Measurements from ENCODE around the gene C3orf20.

C3orf20 gene

DNA sequence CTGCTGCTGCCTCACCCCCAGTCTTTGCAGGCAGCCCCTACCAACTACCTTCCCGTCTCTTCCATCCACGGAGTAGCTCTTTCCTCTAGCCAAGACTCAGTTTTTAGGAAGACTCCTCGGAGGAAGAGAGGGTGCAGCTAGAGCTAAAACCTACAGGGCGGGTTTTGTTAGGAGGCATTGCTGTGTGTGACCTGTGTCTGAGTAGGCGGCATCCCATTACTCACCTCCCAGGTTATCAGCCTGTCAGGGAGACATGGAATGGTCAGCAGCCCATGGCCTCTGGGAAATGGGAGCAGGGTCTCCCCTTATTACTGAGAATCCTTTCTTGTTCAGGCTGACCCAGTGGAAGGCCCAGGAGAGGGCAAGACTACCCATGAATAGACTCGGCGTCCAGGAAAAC lies 100.1 kb downstream of the C3orf20 start:
- no peak for DNase-seq (ENCODE audit: low spot score)

DNA sequence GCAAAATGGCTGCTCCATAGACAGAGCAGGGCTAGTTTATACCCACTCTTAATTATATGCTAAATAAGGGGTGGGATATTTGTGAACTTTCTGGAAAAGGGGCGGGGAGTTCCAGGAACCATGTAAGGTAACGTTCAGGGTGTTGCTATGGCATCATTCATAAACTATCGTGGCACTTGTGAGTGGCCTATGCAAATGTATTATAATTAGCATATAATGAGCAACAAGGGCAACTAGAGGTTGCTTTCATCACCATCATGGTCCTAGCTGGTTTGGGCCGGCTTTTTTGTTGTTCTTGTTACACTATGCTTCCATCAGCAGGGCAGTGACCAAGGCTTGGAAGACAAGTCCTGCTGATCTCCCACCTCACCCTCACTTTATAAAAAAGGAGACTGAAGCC lies 100.6 kb downstream of the C3orf20 start:
- no peak for DNase-seq (ENCODE audit: low spot score)

DNA sequence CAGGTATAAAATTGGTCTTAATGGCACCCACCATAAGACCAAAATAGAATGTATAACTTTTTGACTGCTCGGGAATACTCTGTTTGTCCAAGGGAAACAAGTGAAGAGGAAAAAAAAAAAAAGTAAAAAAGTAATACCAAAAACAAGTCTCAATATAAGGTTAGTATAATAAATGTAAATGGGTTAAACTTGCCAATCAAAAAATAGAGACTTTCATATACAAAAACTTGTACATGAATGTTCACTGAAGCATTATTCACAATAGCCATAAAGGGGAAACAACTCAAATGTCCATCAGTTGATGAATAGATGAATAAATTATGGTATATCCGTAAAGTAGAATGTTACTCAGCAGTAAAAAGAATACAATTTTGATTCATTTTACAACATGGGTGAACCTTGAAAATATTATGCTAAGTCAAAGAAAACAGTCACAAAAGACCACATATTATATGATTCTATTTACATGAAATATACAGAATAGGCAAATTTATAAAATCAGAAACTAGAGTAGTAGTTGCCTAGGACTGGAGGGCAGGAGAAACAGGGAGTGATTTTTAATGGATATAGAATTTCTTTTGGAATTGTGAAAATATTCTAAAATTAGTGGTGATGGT lies 104.2 kb downstream of the C3orf20 start:
- no peak for DNase-seq (ENCODE audit: low spot score)

DNA sequence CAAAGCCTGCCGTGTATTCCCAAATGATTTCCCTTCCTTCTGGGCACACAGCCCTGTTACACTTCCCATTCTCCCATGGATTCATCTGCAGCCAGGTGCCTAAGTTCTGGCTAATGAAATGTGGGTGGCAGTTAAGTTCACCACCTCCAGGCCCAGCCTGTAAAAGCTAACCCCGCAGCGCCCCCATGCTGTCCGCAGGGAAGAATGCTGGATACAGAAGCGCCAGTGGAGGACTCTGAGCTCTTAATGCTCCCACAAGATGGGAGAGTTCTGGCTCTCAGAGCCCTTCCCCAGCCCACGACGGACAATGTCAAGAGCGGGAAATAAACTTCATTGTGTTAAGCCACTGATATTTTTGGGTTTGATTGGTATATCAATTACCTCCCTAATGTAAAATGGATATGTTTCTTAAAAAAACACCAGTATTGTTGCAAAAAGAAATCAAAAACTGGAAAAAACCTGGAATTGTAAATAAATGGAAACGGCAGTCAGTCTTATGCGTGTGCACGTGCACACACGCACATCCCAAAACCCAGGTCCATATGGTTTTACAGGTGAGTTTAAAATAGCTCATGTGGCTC lies 106.1 kb downstream of the C3orf20 start:
- peak; percentile 42 for DNase-seq (ENCODE audit: low spot score)

DNA sequence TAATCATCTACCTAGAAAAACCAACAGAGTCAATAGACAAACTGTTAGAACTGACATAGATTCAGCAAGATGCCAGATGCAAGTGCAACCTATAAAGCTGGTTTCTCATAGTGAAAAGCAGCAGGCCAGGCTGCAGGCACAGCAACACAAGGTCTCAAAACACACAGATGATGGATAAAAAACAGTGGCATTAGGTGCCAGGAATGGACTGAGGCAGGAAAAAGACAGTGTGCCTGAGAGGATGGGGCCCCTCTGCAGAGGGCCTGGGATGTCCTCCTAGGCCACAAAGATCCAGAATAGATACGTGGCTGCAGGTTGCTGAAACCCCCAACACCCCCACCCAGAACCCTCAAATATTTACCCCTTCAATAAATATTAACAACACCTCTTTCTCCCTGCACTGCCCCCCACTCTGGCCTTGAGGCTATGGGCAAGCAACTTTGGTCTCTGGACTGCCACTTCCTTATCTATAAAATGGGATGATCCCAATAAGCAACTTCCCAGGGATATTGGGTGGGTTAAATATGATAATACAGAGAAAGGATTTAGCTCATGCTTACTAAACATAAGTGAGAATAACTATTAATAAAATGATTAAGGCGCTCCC lies 108.6 kb downstream of the C3orf20 start:
- DNase-seq (ENCODE audit: low spot score) = no peak

DNA sequence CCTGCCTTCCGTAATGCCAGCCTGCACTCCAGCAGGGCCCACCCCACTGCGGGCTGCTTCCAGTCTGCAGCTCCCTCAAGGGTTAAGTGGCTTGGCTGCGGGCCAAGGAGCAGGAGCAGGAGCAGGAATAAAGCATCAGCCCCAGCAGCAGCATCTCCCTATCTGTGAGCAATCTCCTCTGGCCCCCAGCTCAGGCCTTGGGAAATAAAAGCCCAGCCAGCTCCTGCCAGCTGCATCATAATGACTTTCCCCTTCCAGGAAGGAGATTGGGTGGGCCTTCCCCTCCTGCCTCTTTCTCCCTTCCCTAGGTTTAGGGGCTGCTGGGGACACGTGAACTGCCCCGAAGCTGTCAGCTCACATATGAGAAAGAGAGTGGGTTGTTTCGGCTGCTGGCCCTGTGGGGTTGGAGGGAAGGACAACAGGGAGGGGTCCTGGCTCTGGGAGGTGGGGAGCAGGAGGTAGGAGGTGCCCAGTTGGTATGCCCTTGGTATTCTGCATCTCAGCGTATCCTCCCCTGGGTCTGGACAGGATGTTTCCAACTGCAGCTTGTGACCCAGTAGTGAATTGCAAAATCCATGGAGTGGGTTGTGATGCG lies 109.2 kb downstream of the C3orf20 start:
- no peak for DNase-seq (ENCODE audit: low spot score)

DNA sequence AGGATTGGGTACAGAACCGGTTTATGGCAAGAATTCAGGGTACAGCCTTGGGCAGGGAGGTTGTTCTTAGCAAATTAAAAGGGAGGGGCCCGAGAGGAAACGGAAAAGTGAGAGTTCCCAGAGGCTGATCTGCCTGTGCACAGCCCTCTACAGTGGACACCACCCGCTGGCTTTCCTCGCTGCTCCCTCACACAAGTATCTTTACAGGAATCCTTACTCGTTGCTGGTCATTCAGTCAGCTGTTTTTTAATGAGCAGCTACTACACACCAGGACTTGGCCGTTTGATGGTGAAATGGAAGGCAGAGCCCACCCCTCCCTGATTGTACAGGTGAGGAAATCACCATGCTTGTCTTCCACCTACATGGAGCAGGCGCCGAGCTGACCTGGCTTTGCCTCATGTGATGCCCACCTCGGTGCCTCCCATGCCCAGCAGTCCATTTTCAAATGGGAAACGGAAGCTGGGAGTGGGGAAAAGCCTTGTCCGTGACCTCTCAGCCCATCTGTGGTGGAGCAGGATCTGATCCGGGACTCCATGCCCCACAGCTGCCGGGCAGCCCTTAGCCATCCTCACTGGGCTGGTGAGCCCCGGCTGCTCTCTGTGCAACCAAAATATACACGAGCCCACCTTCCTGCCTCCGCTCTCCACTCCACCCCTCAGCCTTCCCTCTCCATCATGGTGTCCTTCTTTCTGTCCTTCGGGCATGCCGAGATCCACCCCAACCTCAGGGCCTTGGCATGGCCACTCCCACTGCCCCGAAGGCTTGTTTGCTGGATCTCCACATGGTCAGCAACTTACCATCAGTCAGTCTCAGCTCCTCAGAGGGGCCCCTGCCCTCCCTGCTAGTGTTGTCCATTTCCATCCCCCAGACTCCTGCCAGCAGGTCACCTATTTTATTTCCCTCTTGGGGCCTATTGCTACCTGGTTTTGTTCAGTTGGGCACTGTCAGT lies 110.5 kb downstream of the C3orf20 start:
- DNase-seq (ENCODE audit: low spot score) = no peak

DNA sequence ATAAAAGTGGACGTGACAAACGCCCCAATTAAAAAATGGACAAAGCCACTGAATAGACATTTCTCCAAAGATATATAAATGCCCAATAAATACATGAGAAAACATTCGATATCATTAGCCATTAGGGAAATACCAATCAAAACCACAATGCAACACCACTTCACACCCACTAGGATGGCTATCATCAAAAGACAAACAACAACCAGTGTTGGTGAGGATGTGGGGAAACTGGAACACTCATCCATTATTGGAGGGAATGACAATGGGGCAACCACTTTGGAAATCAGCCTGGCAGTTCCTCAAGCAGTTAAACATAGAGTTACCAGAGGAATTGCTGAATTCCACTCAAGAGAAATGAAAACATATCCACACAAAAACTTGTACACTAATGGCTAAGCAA lies 111.4 kb downstream of the C3orf20 start:
- no peak for DNase-seq (ENCODE audit: low spot score)

DNA sequence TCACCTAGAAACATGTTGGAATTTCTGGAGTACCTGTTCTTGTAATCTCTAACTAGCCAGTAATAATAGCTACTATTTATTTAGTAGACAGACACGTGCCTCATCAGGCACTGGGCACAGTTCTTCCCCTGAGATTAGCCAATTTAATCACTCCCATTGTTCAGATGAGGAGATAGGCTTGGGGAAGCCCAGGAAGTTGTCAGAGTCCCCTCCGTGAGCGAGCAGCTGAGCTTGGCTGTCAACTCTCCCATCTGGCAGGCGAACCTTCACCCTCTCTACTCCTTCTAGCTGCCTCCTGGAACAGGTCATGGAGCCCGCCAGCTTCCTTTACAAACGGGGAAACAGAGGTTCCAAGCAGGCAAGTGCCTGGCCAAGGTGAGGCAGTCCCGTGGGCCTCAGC lies 112.7 kb downstream of the C3orf20 start:
- no peak for DNase-seq (ENCODE audit: low spot score)

DNA sequence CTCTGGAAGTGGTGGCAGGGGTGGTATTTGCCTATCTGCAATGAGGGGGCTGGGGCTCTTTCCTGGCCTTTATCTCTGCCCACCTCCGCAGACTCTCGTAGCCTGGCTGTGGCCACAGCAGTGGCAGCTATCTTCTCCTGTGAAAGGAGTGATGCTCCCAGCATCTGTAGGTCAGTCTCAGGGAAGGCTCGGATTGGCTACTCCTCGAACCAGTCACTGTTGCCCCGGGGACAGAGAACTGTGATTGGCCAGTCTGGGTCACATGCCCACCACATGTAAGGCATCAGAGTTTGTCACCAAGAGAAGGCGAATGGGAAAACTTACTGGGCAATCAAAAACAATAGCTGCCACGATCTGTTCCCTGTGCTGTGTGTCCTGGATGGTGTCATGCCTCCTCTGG lies 113.7 kb downstream of the C3orf20 start:
- no peak for DNase-seq (ENCODE audit: low spot score)

DNA sequence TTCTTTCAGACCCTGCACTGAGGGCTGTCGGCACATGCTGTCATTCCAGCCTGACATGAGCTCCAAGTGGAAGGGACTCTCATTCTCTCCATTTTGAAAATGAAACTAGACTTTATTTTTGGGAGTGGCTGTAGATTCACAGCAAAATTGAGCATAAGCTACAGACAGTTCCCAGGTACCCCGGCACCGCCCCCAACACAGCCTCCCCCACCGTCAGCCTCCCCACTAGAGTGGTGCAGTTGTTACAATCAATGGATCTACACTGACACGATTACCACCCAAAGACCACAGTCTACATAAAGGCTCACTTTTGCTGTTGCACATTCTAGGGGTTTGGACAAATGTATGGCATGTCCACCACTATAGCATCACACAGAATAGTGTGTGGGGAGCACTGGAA lies 114.3 kb downstream of the C3orf20 start:
- DNase-seq (ENCODE audit: low spot score) = no peak

DNA sequence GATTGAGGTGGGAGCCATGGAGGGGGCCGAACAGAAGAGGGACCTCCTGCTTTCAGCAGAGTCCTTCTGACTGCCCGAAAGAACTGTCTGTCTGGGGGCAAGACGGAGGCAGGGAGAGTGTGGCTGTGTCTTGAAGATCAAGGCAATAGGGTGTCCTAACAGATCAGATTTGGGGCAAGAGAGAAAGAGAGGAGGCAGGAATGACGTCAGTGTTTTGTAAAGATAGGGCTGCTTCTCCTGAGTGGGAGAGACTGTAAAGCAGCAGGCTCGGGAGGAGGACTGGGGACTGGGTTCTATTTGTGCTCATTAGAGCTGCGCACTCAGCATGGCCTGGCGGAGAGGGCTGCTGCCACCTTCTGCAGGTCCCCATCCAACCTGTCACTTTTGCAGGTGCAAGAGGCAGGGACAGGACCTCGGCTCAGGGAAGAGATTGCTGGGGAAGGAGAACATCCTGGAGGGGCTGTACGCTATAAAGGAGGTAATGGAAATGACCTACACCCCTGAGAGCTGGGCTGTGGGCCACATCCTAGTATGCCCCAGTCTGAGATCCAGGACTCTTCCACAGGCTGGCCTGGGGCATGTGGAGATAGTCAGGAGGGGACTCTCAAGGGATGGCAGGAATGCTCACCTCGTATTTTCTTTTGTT lies 114.8 kb downstream of the C3orf20 start:
- DNase-seq (ENCODE audit: low spot score) = no peak

DNA sequence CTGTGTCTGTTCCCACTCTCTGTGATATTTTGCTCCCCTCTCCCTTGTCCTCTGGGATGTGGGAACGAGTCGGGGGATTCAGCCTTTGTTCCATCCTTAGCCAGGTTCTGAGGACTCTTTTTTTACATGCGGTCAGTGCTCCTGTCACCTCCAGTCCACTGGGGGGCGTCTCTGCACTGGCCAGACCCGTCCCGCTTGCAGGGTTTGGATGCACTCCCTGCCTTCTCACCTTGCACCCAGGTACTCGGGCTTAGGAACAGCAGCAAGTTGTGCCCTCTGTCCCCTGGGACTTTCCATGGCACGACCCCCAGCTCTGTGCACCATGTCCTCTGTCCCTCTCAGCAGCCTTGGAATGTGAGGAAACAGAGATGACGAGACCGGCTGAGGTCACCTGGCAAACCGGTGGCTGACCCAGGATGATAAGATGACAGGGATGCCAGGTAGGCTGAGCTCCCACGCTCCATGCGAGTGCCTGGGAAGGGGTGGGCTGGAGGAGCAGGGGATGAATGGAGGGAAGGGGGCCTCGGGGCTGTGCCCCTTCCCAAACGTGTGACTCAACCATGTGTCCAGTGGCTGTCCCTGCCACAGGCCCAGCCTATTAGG lies 116.5 kb downstream of the C3orf20 start:
- DNase-seq (ENCODE audit: low spot score) = peak; percentile 37

DNA sequence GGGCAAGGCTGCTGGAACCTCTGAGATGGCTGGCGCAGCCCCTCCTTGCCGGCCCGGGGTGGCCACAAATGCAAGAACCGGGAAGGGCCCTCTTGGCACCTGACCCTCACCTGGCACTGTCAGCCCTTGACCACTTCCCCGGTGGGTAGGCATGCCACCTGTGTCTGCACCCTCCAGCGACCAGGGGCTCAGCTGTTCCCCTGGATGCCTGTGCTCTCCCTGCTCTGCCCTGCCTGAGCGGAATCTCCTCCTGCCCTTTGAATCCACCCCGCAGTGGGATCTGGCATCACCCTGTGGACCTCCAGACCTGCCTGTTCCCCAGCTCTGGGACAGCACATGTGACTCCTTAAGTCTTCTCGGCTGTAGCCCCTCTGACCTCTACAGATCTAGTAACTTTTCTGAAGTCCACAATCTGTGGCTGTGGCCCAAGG lies 117.8 kb downstream of the C3orf20 start:
- DNase-seq (ENCODE audit: low spot score) = no peak

DNA sequence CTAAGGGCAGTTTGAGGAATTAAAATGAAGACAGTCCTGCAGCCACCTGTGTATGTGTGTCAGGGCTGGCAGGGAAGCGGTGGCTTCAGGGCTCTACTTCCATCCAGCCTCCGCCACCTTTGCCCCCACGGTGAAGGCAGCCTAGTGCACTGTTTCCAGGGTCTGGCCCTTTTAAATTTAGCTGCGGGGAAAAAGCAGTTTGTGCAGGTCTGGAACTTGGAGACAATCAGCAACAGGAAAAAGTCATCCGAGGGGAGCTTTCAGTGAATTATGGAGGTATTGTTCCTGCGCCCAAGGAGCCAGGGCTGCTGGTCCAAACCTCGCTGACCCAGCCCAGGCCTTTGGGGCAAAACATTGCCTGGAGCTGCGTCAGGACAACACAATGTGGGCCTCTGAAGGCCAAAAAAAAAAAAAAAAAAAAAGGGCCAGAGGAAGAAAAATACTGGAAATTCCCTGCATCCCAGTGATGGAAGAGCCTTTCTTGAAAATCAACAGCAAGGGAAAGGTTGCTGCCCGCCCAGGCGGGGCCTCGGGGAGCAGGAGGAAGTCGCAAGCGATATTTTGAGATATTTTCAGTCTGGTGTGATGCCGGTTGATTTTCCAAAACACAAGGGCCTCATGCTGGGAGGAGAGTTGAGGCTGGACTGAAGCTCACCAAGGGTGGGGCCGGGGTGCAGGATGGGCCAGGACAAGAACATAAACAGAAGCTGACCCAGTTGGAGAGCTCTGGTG lies 118.4 kb downstream of the C3orf20 start:
- DNase-seq (ENCODE audit: low spot score) = no peak

DNA sequence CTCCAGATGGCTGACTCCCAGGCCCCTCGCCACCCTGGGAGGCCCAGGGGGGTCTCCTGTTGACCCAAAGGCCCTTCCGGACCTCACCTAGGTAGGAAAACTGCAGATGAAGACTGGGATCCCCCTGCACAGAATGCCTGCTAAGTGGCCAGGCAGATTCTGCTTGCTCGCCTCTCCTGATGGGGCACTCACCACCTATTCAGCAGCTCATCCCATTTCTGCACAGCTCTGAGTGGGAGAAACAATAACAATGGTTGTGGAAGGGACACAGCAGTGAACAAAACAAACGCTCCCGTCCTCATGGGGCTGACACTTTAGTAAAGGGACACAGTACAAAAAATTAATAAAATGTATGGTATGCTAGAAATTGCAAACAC lies 118.9 kb downstream of the C3orf20 start:
- no peak for DNase-seq (ENCODE audit: low spot score)

DNA sequence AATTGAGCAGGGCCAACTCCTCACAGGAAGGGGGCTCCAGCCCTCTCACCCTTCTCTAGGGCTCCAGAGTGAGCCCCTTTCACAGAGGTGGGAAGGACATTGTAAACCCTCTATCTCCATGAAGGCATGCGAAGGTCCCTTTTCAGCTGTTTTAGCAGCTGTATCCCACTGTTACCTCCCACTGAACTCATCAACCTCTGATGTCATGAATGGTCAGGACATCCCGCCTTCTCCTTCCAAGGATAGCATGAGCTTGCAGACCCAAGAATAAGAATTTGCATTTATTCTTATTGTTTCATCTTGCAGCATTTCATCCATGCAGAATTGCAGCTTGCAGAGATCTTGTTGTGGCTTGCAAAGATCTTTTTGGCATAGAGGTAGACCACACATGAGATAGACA lies 119.5 kb downstream of the C3orf20 start:
- DNase-seq (ENCODE audit: low spot score) = no peak

DNA sequence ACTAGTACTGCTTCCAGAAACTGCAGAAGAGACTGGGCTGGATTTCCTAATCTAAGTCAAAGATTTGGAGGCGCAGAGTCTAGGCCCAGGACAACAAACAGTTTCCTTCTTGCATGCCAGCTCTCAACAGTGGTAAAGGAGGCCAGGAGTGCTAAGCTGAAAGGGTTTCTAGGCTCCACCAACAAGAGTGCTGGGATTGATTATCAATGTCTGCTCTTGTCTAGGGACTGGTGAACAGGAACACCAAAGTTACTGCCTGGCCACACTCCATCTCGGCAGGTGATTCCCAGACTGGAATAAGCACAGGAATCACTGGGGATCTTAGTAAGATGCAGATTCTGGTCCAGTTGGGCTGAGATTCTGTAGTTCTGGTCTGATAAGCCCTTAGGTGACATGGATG lies 121.1 kb downstream of the C3orf20 start:
- DNase-seq (ENCODE audit: low spot score) = no peak

DNA sequence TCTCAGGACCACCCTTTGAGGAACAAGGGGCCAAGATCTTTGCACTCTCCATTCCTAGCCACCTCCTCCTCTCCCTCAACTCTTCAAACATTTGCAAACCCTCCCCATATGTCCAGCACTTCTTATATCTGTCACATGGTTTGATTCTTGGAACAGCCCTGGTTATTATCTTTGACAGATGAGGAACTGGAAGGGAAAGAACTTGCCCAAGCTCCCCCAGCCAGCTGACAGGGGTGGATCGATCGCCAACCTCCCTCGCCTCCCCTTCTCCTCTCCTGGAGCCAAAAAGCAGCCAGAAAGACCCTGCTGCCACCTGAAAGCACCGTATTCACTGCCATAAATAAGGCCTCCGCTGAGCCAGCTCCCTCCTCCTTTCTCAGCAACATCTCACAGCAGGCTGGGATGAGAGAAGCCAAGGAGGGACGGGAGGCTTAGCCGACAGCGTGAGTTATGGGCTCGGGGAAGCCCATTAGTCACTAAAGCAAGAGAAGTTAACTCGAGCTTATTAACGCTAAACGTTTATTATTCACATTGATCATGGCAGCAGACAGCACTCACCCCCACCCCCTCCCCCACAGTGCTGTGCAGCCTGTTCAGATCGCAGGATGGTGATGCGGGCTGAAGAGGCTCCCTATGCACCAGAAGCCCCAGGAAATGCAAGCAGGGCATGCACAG lies 121.6 kb downstream of the C3orf20 start:
- no peak for DNase-seq (ENCODE audit: low spot score)

DNA sequence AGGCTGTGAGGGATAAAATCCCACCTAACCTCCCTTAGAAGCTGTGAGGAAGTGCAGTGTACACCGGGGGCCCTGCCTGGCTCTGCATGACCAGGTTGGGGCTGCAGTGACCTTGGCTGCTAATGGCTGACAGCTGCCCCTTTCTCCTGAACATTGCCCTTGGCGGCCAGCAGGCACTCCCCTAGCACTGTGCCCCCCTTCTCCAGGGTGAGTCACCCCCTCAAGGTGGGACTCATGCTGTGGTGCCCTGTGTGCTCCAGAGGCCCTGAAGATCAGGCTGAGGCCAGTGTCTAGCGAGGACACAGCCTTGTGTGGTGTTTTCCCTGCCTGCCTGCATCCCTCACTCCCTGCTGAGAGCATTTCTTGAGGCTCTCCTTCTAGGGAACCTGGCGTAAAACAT lies 122.8 kb downstream of the C3orf20 start:
- no peak for DNase-seq (ENCODE audit: low spot score)
